Brain microvascular endothelial cell (primary cell): Measurements from ENCODE around the gene STK32B.

Experiments used
- DNase-seq: peaks from one replicate; pipeline ENCODE4 v3.0.0-alpha.2; 2020
- H3K27ac ChIP-seq: fragments of 250-450 bp; sonication (Bioruptor Pico); 2 replicates; pipeline ENCODE4 v1.5.1; 2020; ENCODE audit warnings: mild to moderate bottlenecking, moderate library complexity
- H3K27me3 ChIP-seq: fragments of 250-450 bp; sonication (Bioruptor Pico); replicated peaks from 2 replicates; pipeline ENCODE4 v1.5.1; 2020; ENCODE audit warnings: mild to moderate bottlenecking
- H3K36me3 ChIP-seq: fragments of 250-450 bp; sonication (Bioruptor Pico); replicated peaks from 2 replicates; pipeline ENCODE4 v1.5.1; 2020; ENCODE audit warnings: mild to moderate bottlenecking
- H3K4me3 ChIP-seq: 2 replicates; pipeline ENCODE4 v1.5.1; 2011; ENCODE audit warnings: low read depth, mild to moderate bottlenecking, control low read depth, low read length, moderate library complexity
- CTCF ChIP-seq: IDR thresholded peaks from 2 replicates; pipeline ENCODE4 v1.5.1; 2011; ENCODE audit warnings: low read depth, mild to moderate bottlenecking, moderate library complexity, low read length, control low read depth, inconsistent platforms; ENCODE audit errors: missing control alignments
- in situ Hi-C: cut with HindIII; loops from 2 replicates; pipeline ENCODE4 v1.10.0; 2017; ENCODE audit warnings: low sequenced_read_pairs, low pct_ligation_motif_present

The STK32B gene

DNA sequence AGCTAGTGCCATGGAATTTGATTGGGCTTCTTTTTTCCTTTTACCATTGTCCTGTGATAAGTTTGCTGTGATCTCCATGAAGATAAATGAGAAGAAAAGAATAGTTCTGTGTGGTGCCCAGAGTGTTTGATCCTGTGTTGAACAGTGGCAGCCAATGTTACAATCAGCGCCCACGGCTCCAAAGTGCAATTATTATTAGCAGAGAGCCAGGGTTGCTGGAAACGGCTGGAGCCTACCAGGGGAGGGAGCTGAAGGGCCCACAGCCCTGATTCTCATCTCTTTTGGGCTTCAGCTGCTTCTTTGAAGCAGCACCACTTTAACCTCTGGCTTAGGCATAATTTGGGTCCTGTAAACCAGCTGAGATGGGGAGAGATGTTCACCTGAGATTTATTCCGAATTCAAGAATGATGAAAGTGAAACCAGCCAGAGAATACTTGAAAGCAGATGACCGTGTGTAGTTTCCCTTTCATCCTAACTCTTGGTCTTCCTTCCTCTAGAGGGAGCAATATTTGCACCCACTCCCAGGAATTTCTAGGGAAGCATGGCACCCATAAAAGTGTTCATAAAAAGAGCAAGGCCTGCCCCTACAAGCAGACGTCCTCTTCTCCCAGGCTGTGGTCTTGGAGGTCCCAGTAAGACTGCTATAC is 358.8 kb downstream of the STK32B start:
- no peak for DNase-seq
- Histone ChIP-seq H3K36me3 (no peaks in the 10 kb centered on the region), H3K4me3 (no peak overlapping the region), H3K27ac (no peak overlapping the region), H3K27me3 (no peaks in the 10 kb centered on the region)
- in situ Hi-C loops, result no loop called here
- TF ChIP-seq CTCF, result peak; percentile 45

DNA sequence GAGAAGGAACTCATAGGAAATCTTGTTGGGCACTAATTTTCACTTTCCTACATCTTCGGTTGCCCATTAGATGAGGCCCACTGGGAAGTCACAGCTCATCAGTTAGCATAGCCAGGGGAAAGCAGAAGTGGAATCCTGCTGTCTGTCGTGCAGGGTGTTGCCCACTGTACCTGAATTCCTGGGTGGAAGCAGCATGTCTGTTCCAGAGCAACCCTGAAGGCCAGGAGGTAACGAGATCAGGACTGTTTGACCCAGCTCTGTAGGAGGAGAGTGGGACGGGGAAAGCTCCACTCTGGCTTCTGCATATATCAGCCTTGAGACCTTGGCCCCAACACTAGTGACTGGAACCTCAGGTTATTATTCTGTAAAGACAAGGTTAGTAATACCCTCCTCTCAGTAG is 361.0 kb downstream of the STK32B start:
- TF ChIP-seq CTCF, result no peak
- no peaks in the 10 kb centered on the region for H3K36me3 ChIP-seq
- in situ Hi-C loops, result no loop called here
- H3K27me3 ChIP-seq, result no peaks in the 10 kb centered on the region
- DNase-seq, result no peak
- H3K4me3 ChIP-seq, result no peak overlapping the region
- no peak overlapping the region for H3K27ac ChIP-seq

GRCh38 chr4:5412751-5413150 is 361.5 kb downstream of the STK32B start:
- Histone ChIP-seq H3K27me3 (no peaks in the 10 kb centered on the region), H3K4me3 (no peak overlapping the region), H3K27ac (no peak overlapping the region), H3K36me3 (no peaks in the 10 kb centered on the region)
- in situ Hi-C loops, result no loop called here
- no peak for DNase-seq
- TF ChIP-seq CTCF, result no peak

DNA sequence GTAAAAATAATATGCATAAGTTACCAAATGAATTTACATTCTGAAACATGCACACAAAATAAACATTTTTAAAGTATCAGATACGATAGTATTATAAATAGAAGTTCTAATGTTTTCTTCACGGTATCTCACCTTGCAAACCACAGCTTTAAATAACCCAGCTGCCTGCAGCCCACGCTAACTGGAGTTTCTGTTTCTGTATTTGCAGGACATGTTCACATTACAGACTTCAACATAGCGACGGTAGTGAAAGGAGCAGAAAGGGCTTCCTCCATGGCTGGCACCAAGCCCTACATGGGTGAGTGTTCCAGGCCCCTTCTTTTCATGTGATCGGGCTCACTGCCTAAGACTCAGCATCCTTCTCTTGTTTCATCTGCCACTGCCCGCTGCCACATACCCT is 365.4 kb downstream of the STK32B start:
- in situ Hi-C loops, result no loop called here
- H3K27ac ChIP-seq, result no peak overlapping the region
- H3K4me3 ChIP-seq, result no peak overlapping the region
- H3K36me3 ChIP-seq, result no peaks in the 10 kb centered on the region
- no peak for DNase-seq
- no peak for TF ChIP-seq CTCF
- no peaks in the 10 kb centered on the region for H3K27me3 ChIP-seq

DNA sequence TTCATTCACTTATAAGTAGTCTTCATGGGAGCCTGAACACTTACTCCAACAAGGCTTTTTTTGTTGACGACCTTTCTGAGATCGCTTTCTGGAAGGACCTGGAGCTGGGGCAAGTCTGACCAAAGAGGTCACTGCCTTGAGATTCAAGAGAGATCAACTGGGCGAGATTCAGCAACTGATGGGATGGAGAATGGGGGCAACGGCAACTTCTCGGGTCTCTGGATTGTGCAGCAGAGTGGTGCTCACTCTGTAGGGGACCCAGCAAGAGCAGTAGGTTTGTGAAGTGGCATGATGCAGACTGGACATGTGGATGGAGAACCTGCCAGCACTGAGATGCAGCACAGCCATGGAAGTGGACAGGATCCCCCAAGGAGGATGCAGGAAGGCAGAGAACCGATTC is 369.0 kb downstream of the STK32B start:
- Histone ChIP-seq H3K4me3 (no peak overlapping the region), H3K27ac (no peak overlapping the region), H3K27me3 (no peaks in the 10 kb centered on the region), H3K36me3 (no peaks in the 10 kb centered on the region)
- in situ Hi-C loops, result no loop called here
- no peak for TF ChIP-seq CTCF
- no peak for DNase-seq

GRCh38 chr4:5421416-5421815 is 370.1 kb downstream of the STK32B start:
- no peak for TF ChIP-seq CTCF
- no peak overlapping the region for H3K27ac ChIP-seq
- no peak overlapping the region for H3K4me3 ChIP-seq
- H3K36me3 ChIP-seq, result no peaks in the 10 kb centered on the region
- in situ Hi-C loops, result no loop called here
- no peaks in the 10 kb centered on the region for H3K27me3 ChIP-seq
- no peak for DNase-seq
